GM12892 (cell line): ENCODE measurements around the gene FAAP100.

Experiments used
- POLR2A ChIP-seq: IDR thresholded peaks from 2 replicates; pipeline ENCODE4 v1.6.1; 2011; ENCODE audit warnings: low read depth, low read length, control low read depth
- TAF1 ChIP-seq: IDR thresholded peaks from 2 replicates; pipeline ENCODE4 v1.6.1; 2011; ENCODE audit warnings: low read depth, mild to moderate bottlenecking, control low read depth, low read length, borderline replicate concordance

DNA sequence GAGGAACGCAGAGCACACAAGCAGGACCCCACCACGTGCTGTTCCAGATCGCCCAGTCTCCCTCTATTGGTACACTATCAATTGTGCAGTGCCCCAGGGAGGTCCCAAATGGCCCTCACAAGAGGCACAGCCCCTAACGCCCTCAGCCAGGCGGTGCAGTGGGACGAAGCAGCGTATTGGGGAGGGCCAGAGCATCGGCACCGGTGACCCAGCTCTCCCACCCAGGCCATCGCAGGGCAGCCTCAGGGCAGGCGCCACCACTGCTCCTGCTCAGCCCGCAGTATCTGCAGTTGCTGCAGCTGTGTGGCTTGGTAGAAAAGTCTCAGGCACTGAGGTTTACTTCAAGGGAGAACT lies 5.9 kb upstream of the FAAP100 start:
- TF ChIP-seq POLR2A: no peak
- no peak for TF ChIP-seq TAF1
